ENCODE measurements around the gene XRCC4. TPM values are rescaled to one million over a fixed set of nuclear protein-coding genes. Genes with fewer than 3 reads are reported as not detected.
A peak's percentile ranks its signal among the peaks of the same experiment; 100 is the strongest.

The XRCC4 gene
- total RNA-seq, 1 donor from 2014 or later = 15.5 TPM

DNA sequence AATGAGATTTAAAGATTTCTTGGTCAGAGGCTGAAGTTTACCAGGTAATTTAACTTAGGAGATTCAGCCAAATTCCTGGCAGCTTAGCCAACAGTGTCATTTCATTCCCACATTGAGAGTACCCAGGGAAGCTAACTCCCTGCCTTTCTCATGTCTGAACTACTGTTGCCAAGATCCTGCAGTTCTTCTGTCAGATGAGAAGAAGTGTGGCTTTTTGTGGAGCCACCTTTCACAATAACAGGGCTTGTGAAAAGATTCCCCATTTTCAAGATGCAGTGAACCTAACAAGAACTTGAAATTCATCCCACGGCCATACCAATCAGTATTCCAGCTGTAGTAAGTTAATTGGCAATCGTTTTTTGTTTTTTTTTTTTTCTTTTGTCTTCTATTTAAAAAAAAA, 176.4 kb downstream of the XRCC4 start:
- peak; percentile 47 for DNase-seq (ENCODE audit: low read depth)
- Histone ChIP-seq H3K27me3 (ENCODE audit: insufficient read depth, low read length) (no peaks in the 10 kb centered on the region), H3K79me2 (ENCODE audit: insufficient read depth, low read length) (no peaks in the 10 kb centered on the region), H2AFZ (ENCODE audit: low read depth, low read length) (no peak overlapping the region), H3K27ac (ENCODE audit: low read depth, low read length) (no peak overlapping the region), H3K36me3 (ENCODE audit: insufficient read depth, low read length) (no peaks in the 10 kb centered on the region), H3K4me2 (ENCODE audit: low read length) (no peak overlapping the region), H3K4me1 (ENCODE audit: insufficient read depth, low read length) (peaks cover 4% of the 10 kb centered on the region), H3K9ac (ENCODE audit: low read length) (no peak overlapping the region), H3K9me3 (ENCODE audit: insufficient read depth, low read depth, low read length) (no peaks in the 10 kb centered on the region), H4K20me1 (ENCODE audit: insufficient read depth, low read length) (no peaks in the 10 kb centered on the region), H3K4me3 (ENCODE audit: insufficient read depth, low read depth, low read length) (no peak overlapping the region)
- no peaks in the 10 kb centered on the region for H3K9me3 Mint-ChIP-seq (ENCODE audit: unreplicated experiment)
- H3K36me3 Mint-ChIP-seq (ENCODE audit: low read depth, unreplicated experiment) = no peaks in the 10 kb centered on the region
- TF ChIP-seq CTCF (IDR thresholded peaks at IDR 0.05; ENCODE audit: insufficient read depth, low read depth, low read length) (no peak), EZH2 (IDR thresholded peaks at IDR 0.05; ENCODE audit: insufficient read depth, low read length) (no peak)
- no peak overlapping the region for H3K4me3 Mint-ChIP-seq (ENCODE audit: unreplicated experiment)
- FAIRE-seq = peak; percentile 20
- no peaks in the 10 kb centered on the region for H3K27me3 Mint-ChIP-seq (ENCODE audit: low read depth, unreplicated experiment)
- no peak overlapping the region for H3K27ac Mint-ChIP-seq (ENCODE audit: unreplicated experiment)
- H3K4me1 Mint-ChIP-seq (ENCODE audit: low read depth, unreplicated experiment) = no peaks in the 10 kb centered on the region

DNA sequence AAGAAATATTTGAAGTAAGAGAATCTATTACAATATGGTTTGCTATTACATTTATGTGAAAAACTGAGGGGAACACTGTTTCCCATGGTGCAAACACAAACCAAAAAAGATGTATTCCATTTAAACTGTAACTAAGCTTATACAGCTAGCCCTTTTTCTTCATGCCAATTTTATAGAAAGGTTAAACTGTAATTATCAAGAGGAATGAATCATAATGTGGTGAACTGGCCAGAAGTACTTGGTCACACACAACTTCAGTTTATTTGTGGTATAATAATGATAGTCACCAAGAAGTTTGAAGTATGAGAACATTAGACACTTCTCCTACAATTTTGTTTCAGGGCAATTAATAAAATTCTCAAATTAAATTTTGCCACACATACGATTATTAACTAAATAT, 177.9 kb downstream of the XRCC4 start:
- no peaks in the 10 kb centered on the region for H3K9me3 Mint-ChIP-seq (ENCODE audit: unreplicated experiment)
- H3K4me1 ChIP-seq (ENCODE audit: insufficient read depth, low read length) = peaks cover 4% of the 10 kb centered on the region
- no peak overlapping the region for H3K4me3 Mint-ChIP-seq (ENCODE audit: unreplicated experiment)
- H3K9me3 ChIP-seq (ENCODE audit: insufficient read depth, low read depth, low read length) = no peaks in the 10 kb centered on the region
- peak; percentile 77 for DNase-seq (ENCODE audit: low read depth)
- no peak overlapping the region for H3K4me3 ChIP-seq (ENCODE audit: insufficient read depth, low read depth, low read length)
- H3K79me2 ChIP-seq (ENCODE audit: insufficient read depth, low read length) = no peaks in the 10 kb centered on the region
- no peak overlapping the region for H3K4me2 ChIP-seq (ENCODE audit: low read length)
- H3K9ac ChIP-seq (ENCODE audit: low read length) = no peak overlapping the region
- no peak overlapping the region for H3K27ac ChIP-seq (ENCODE audit: low read depth, low read length)
- no peaks in the 10 kb centered on the region for H4K20me1 ChIP-seq (ENCODE audit: insufficient read depth, low read length)
- TF ChIP-seq EZH2 (IDR thresholded peaks at IDR 0.05; ENCODE audit: insufficient read depth, low read length) (no peak), CTCF (IDR thresholded peaks at IDR 0.05; ENCODE audit: insufficient read depth, low read depth, low read length) (no peak)
- no peaks in the 10 kb centered on the region for H3K27me3 ChIP-seq (ENCODE audit: insufficient read depth, low read length)
- no peaks in the 10 kb centered on the region for H3K36me3 Mint-ChIP-seq (ENCODE audit: low read depth, unreplicated experiment)
- H3K4me1 Mint-ChIP-seq (ENCODE audit: low read depth, unreplicated experiment) = no peaks in the 10 kb centered on the region
- no peak overlapping the region for H2AFZ ChIP-seq (ENCODE audit: low read depth, low read length)
- FAIRE-seq = peak; percentile 39
- no peaks in the 10 kb centered on the region for H3K27me3 Mint-ChIP-seq (ENCODE audit: low read depth, unreplicated experiment)
- no peak overlapping the region for H3K27ac Mint-ChIP-seq (ENCODE audit: unreplicated experiment)
- no peaks in the 10 kb centered on the region for H3K36me3 ChIP-seq (ENCODE audit: insufficient read depth, low read length)

GRCh38 chr5:83256091-83256780, 178.9 kb downstream of the XRCC4 start:
- H3K9me3 Mint-ChIP-seq (ENCODE audit: unreplicated experiment) = no peaks in the 10 kb centered on the region
- no peak overlapping the region for H3K9ac ChIP-seq (ENCODE audit: low read length)
- no peak for FAIRE-seq

More at GRCh38 chr5:83256091-83256780, 178.9 kb downstream of the XRCC4 start:
- H4K20me1 ChIP-seq (ENCODE audit: insufficient read depth, low read length) = no peaks in the 10 kb centered on the region
- H3K79me2 ChIP-seq (ENCODE audit: insufficient read depth, low read length) = no peaks in the 10 kb centered on the region
- H3K27me3 ChIP-seq (ENCODE audit: insufficient read depth, low read length) = no peaks in the 10 kb centered on the region
- no peak overlapping the region for H3K4me2 ChIP-seq (ENCODE audit: low read length)
- H3K9me3 ChIP-seq (ENCODE audit: insufficient read depth, low read depth, low read length) = no peaks in the 10 kb centered on the region
- no peaks in the 10 kb centered on the region for H3K36me3 Mint-ChIP-seq (ENCODE audit: low read depth, unreplicated experiment)
- H2AFZ ChIP-seq (ENCODE audit: low read depth, low read length) = no peak overlapping the region
- no peaks in the 10 kb centered on the region for H3K4me1 Mint-ChIP-seq (ENCODE audit: low read depth, unreplicated experiment)
- peaks cover 4% of the 10 kb centered on the region for H3K4me1 ChIP-seq (ENCODE audit: insufficient read depth, low read length)
- H3K36me3 ChIP-seq (ENCODE audit: insufficient read depth, low read length) = no peaks in the 10 kb centered on the region
- H3K27ac Mint-ChIP-seq (ENCODE audit: unreplicated experiment) = no peak overlapping the region
- no peak for TF ChIP-seq CTCF (IDR thresholded peaks at IDR 0.05; ENCODE audit: insufficient read depth, low read depth, low read length)
- no peak for TF ChIP-seq EZH2 (IDR thresholded peaks at IDR 0.05; ENCODE audit: insufficient read depth, low read length)
- DNase-seq (ENCODE audit: low read depth) = peak; percentile 21
- no peaks in the 10 kb centered on the region for H3K27me3 Mint-ChIP-seq (ENCODE audit: low read depth, unreplicated experiment)
- H3K4me3 ChIP-seq (ENCODE audit: insufficient read depth, low read depth, low read length) = no peak overlapping the region
- H3K27ac ChIP-seq (ENCODE audit: low read depth, low read length) = no peak overlapping the region
- no peak overlapping the region for H3K4me3 Mint-ChIP-seq (ENCODE audit: unreplicated experiment)

All from astrocyte (in vitro differentiated cells and primary cell).